OCI-LY1 (cell line): ENCODE measurements around the gene AP2A2.

ENCODE experiments used
- EZH2 ChIP-seq: fragments of 200-600 bp; sonication (generic), shearing (Covaris generic); IDR thresholded peaks from 2 replicates; pipeline ENCODE4 v1.8.0; 2017; ENCODE audit warnings: borderline replicate concordance, mixed run types, mild to moderate bottlenecking, antibody characterized with exemption, low read length, moderate library complexity, mixed read lengths
- TF ChIP-seq, protein P1 (sequence below): fragments of 200-600 bp; sonication (generic), shearing (Covaris generic); IDR thresholded peaks from 2 replicates; pipeline ENCODE4 v1.5.1; 2017; ENCODE audit warnings: mild to moderate bottlenecking, antibody characterized with exemption, low read length, moderate library complexity, mixed read lengths

GRCh38 chr11:928786-929185 is 3.1 kb downstream of the AP2A2 start:
- TF ChIP-seq, protein P1, sequence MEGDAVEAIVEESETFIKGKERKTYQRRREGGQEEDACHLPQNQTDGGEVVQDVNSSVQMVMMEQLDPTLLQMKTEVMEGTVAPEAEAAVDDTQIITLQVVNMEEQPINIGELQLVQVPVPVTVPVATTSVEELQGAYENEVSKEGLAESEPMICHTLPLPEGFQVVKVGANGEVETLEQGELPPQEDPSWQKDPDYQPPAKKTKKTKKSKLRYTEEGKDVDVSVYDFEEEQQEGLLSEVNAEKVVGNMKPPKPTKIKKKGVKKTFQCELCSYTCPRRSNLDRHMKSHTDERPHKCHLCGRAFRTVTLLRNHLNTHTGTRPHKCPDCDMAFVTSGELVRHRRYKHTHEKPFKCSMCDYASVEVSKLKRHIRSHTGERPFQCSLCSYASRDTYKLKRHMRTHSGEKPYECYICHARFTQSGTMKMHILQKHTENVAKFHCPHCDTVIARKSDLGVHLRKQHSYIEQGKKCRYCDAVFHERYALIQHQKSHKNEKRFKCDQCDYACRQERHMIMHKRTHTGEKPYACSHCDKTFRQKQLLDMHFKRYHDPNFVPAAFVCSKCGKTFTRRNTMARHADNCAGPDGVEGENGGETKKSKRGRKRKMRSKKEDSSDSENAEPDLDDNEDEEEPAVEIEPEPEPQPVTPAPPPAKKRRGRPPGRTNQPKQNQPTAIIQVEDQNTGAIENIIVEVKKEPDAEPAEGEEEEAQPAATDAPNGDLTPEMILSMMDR, result no peak
- no peak for TF ChIP-seq EZH2
